Thyroid gland (tissue), 4 donors: ENCODE results near the gene RDH13. TPM values are rescaled to one million over a fixed set of nuclear protein-coding genes. Genes with fewer than 3 reads are reported as not detected.
A peak's percentile ranks its signal among the peaks of the same experiment; 100 is the strongest.
"Not testable (repeated sequence)": the region's sequence is repeated elsewhere in the genome, so short reads cannot be mapped to it uniquely, and the experiment has no call there.

Experiments used
- DNase-seq, 2 donors: peaks; one replicate each; pipeline ENCODE4 v3.0.0-alpha.2; 2019
- H3K27ac ChIP-seq, 3 donors: fragments of 200-600 bp; sonication (generic); 1 replicate in 2 of 3; 2 replicates in 1 of 3; pipeline ENCODE4 v1.5.1; 2016 to 2019; ENCODE audit warnings: mild to moderate bottlenecking in 1 of 3, moderate library complexity in 1 of 3
- H3K27me3 ChIP-seq: fragments of 200-600 bp; sonication (generic); one replicate; pipeline ENCODE4 v1.5.1; 2019
- H3K36me3 ChIP-seq, 2 donors: fragments of 200-600 bp; sonication (generic); one replicate each; pipeline ENCODE4 v1.5.1; 2016 to 2019
- H3K4me1 ChIP-seq, 2 donors: fragments of 200-600 bp; sonication (generic); one replicate each; pipeline ENCODE4 v1.5.1; 2017 to 2019
- H3K4me3 ChIP-seq, 3 donors: fragments of 200-600 bp; sonication (generic); replicated peaks in 1 of 3; 1 replicate in 2 of 3; 2 replicates in 1 of 3; pipeline ENCODE4 v1.5.1; 2016; ENCODE audit warnings: mild to moderate bottlenecking in 1 of 3
- H3K9me3 ChIP-seq: fragments of 200-600 bp; sonication (generic); one replicate; pipeline ENCODE4 v1.5.1; 2017
- CTCF ChIP-seq, 6 experiments: fragments of 200-600 bp in 3 of 6; fragments of 450-650 bp in 3 of 6; sonication (generic) in 3 of 6; IDR thresholded peaks; one replicate each; pipeline ENCODE4 v1.5.1; 2016 to 2019; ENCODE audit warnings: antibody characterized with exemption in 6 of 6, mild to moderate bottlenecking in 2 of 6, inconsistent platforms in 1 of 6, moderate library complexity in 1 of 6
- POLR2A ChIP-seq, 2 donors: fragments of 450-650 bp; IDR thresholded peaks; one replicate each; pipeline ENCODE4 v1.6.1; 2017; ENCODE audit warnings: antibody characterized with exemption in 2 of 2, mild to moderate bottlenecking in 2 of 2, moderate library complexity in 1 of 2
- WGBS, 2 donors: methylation state at CpG; one replicate each; pipeline ENCODE4 v1.1.5; 2017; 5-methylcytosine and 5-hydroxymethylcytosine counted together
- intact Hi-C: fragments of 100-400 bp; cut with DNase I; formaldehyde crosslinking; loops from one replicate; pipeline ENCODE4 v1.15.1; 2023
- total RNA-seq, 4 donors: library from RNA; depleted of rRNA; stranded (reverse); fragments of >200 nt; gene quantifications; one replicate each; pipeline ENCODE4 v1.2.3, GENCODE V29; 2016

RDH13 gene
- total RNA-seq, 4 donors from 2014 or later, result 35.7 to 44.1 (median 38.3) TPM

- intact Hi-C loops, result no loop called here
- 51 to 58% methylated on average over 10 of the region's 10 CpGs for WGBS, 2 donors
- H3K4me3 ChIP-seq, result peak overlapping the region in 1 of 3 donors; percentile 23
Measured at GRCh38 chr19:55005684-55006488, 57.1 kb downstream of the RDH13 start.

GRCh38 chr19:55000761-55001160, 62.2 kb downstream of the RDH13 start:
- no peak for TF ChIP-seq POLR2A (IDR thresholded peaks at IDR 0.05)
- no peak for TF ChIP-seq CTCF (IDR thresholded peaks at IDR 0.05)
- no peak overlapping the region for H3K27ac ChIP-seq
- no peaks in the 10 kb centered on the region for H3K9me3 ChIP-seq
- DNase-seq, result no peak
- no peaks in the 10 kb centered on the region for H3K36me3 ChIP-seq
- H3K4me1 ChIP-seq, result no peaks in the 10 kb centered on the region
- intact Hi-C loops, result no loop called here
- H3K27me3 ChIP-seq, result no peaks in the 10 kb centered on the region
- WGBS, 2 donors, result 68 to 84% methylated on average over 5 of the region's 5 CpGs
- no peak overlapping the region for H3K4me3 ChIP-seq

More at GRCh38 chr19:55005684-55006488, 57.1 kb downstream of the RDH13 start:
- Histone ChIP-seq H3K36me3 (no peaks in the 10 kb centered on the region), H3K27ac (no peak overlapping the region), H3K27me3 (no peaks in the 10 kb centered on the region), H3K9me3 (no peaks in the 10 kb centered on the region), H3K4me1 (peaks cover 0 to 5% of the 10 kb centered on the region in 2 donors)
- TF ChIP-seq POLR2A (IDR thresholded peaks at IDR 0.05) (peak in 1 of 2 donors; percentile 39), CTCF (IDR thresholded peaks at IDR 0.05) (no peak)
- DNase-seq, result peak; percentile 18 to 31

- H3K9me3 ChIP-seq, H3K27ac ChIP-seq, H3K36me3 ChIP-seq, H3K27me3 ChIP-seq, H3K4me3 ChIP-seq, intact Hi-C loops, DNase-seq, H3K4me1 ChIP-seq: not testable (repeated sequence)
- 69 to 73% methylated on average over 8 to 13 of the region's 23 CpGs for WGBS, 2 donors
Measured at GRCh38 chr19:54998751-54999239, 64.2 kb downstream of the RDH13 start.

- Histone ChIP-seq H3K9me3 (no peaks in the 10 kb centered on the region), H3K36me3 (no peaks in the 10 kb centered on the region), H3K27me3 (no peaks in the 10 kb centered on the region), H3K4me3 (no peak overlapping the region), H3K27ac (no peak overlapping the region), H3K4me1 (no peaks in the 10 kb centered on the region)
- no peak for TF ChIP-seq CTCF (IDR thresholded peaks at IDR 0.05)
- TF ChIP-seq POLR2A (IDR thresholded peaks at IDR 0.05), result no peak
- WGBS, 2 donors, result 82 to 87% methylated on average over 3 of the region's 3 CpGs
- no peak for DNase-seq
- intact Hi-C loops, result no loop called here
Measured at GRCh38 chr19:54995561-54995960, 67.4 kb downstream of the RDH13 start.

Other genes starting within 250 kb of the RDH13 start
- gene KIR3DL1, start 246.7 kb downstream of the RDH13 start, total RNA-seq, result not detected
- not detected for gene KIR2DS4, start 230.5 kb downstream of the RDH13 start, total RNA-seq
- gene KIR3DL2, start 212.7 kb downstream of the RDH13 start, total RNA-seq, result not detected
- gene FCAR, start 188.9 kb downstream of the RDH13 start, total RNA-seq, result under 1 TPM in 3 of 4 donors, not detected in 1; 0.49 to 0.67 (median 0.67) TPM
- gene NCR1, start 157.0 kb downstream of the RDH13 start, total RNA-seq, result not detected
- gene NLRP7, start 115.6 kb downstream of the RDH13 start, total RNA-seq, result not detected
- 10 to 100 TPM in 3 of 4 donors, 1 to 10 TPM in 1; 3.1 to 17.6 (median 11.1) TPM for gene NLRP2, start 96.8 kb downstream of the RDH13 start, total RNA-seq
- under 1 TPM in 1 of 4 donors, not detected in 3; 0.78 TPM for gene GP6, start 24.9 kb downstream of the RDH13 start, total RNA-seq
- gene EPS8L1, start 12.7 kb upstream of the RDH13 start, total RNA-seq, result 10 to 100 TPM; 60.6 to 84.8 (median 73.3) TPM
- gene PPP1R12C, start 54.5 kb upstream of the RDH13 start, total RNA-seq, result 100 to 1,000 TPM in 1 of 4 donors, 10 to 100 TPM in 3; 40.0 to 110 (median 76.1) TPM
- gene TNNT1, start 86.1 kb upstream of the RDH13 start, total RNA-seq, result not detected
- gene TNNI3, start 94.6 kb upstream of the RDH13 start, total RNA-seq, result not detected
- gene DNAAF3, start 103.5 kb upstream of the RDH13 start, total RNA-seq, result 1 to 10 TPM; 3.3 to 9.1 (median 5.5) TPM
- gene SYT5, start 117.1 kb upstream of the RDH13 start, total RNA-seq, result not detected
- gene PTPRH, start 146.4 kb upstream of the RDH13 start, total RNA-seq, result 1 to 10 TPM in 1 of 4 donors, under 1 TPM in 2, not detected in 1; 0.11 to 2.6 (median 0.54) TPM
- gene TMEM86B, start 165.6 kb upstream of the RDH13 start, total RNA-seq, result 1 to 10 TPM; 1.6 to 5.8 (median 2.9) TPM
- 10 to 100 TPM; 26.1 to 99.8 (median 54.2) TPM for gene PPP6R1, start 195.9 kb upstream of the RDH13 start, total RNA-seq
- 10 to 100 TPM; 24.2 to 48.4 (median 31.2) TPM for gene HSPBP1, start 217.0 kb upstream of the RDH13 start, total RNA-seq
- gene BRSK1, start 220.8 kb upstream of the RDH13 start, total RNA-seq, result 1 to 10 TPM in 1 of 4 donors, under 1 TPM in 1, not detected in 2; 0.83 to 1.2 TPM